Cardiac fibroblast (primary cell): Measurements from ENCODE around the gene ATE1.

Experiments
- DNase-seq, 2 donors: peaks; one replicate each; pipeline versions ENCODE4 v3.0.0 to v3.0.0-alpha.2; 2010; ENCODE audit warnings: low read depth in 2 of 2
- H3K4me3 ChIP-seq, 2 donors: replicated peaks in 1 of 2; 1 replicate in 1 of 2; 2 replicates in 1 of 2; pipeline ENCODE4 v1.5.1; 2011; ENCODE audit warnings: low read depth in 2 of 2, low read length in 2 of 2, mild to moderate bottlenecking in 2 of 2, moderate library complexity in 1 of 2
- CTCF ChIP-seq: IDR thresholded peaks from one replicate; pipeline ENCODE4 v1.5.1; 2011; ENCODE audit warnings: low read depth, mild to moderate bottlenecking, low read length, inconsistent platforms

The ATE1 gene

GRCh38 chr10:121813211-121813815, 114.5 kb downstream of the ATE1 start:
- TF ChIP-seq CTCF: no peak
- peak; percentile 31 to 55 for DNase-seq
- H3K4me3 ChIP-seq: no peak overlapping the region

DNA sequence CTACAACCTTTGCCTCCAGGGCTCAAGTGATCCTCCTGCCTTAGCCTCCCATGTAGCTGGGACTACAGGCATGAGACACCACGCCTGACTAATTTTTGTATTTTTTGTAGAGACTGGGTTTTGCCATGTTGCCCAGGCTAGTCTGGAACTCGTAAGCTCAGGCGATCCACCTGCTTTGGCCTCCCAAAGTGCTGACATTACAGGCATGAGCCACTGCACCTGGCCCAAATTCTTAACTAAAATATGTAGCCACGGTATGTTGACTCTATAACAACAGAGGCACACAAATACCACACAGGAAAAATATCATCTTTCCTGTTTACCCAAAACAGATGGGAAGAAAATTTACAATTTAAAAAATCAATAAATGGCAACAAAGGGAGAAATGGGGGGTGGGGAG, 115.8 kb downstream of the ATE1 start:
- no peak for TF ChIP-seq CTCF
- no peak overlapping the region for H3K4me3 ChIP-seq
- no peak for DNase-seq

DNA sequence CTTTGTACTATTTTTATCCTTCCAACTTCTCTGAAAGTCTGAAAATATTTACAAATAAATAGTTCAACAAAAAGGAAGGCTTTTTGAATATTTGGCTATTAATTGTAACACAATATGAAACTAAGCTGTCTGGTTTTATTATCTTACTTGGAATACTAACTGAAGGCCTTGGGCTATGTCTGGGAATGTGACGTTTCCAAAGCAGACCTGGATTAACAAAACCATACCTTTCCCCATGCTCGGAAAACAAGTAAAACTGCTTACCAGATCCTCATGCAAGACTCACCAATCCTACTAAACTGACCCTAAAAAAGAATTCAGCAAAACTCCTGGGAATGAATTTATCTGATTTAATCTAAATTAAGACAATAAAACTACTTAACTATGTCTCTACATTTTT, 116.4 kb downstream of the ATE1 start:
- no peak overlapping the region for H3K4me3 ChIP-seq
- TF ChIP-seq CTCF: no peak
- no peak for DNase-seq

GRCh38 chr10:121808835-121809234, 119.0 kb downstream of the ATE1 start:
- no peak overlapping the region for H3K4me3 ChIP-seq
- no peak for DNase-seq
- TF ChIP-seq CTCF: no peak

GRCh38 chr10:121804460-121804859, 123.4 kb downstream of the ATE1 start:
- H3K4me3 ChIP-seq: no peak overlapping the region
- no peak for TF ChIP-seq CTCF
- peak; percentile 66 to 73 for DNase-seq

- no peak for DNase-seq
- no peak overlapping the region for H3K4me3 ChIP-seq
- no peak for TF ChIP-seq CTCF
Measured at GRCh38 chr10:121803611-121804010, 124.2 kb downstream of the ATE1 start.

DNA sequence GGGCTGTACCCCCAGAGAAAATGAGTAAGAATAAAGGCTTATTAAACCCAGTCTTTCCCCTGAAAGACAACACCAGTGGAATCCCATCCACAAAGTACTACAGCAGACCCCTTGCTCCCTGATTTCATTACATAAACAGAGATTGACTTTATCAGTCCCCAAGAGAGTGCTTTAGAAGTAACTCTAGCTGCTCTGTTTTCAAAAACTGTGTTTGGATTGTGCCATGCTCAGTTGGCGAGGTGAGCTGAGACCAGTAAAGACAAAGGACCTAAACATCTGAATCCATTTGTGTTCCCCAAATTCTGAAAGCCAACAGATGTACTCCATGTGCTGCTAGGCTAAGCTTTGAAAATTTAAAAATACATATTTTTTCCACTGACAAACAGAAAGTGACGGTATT, 127.0 kb downstream of the ATE1 start:
- DNase-seq: no peak
- no peak overlapping the region for H3K4me3 ChIP-seq
- no peak for TF ChIP-seq CTCF
